ENCODE data around the gene RALGPS1.

The RALGPS1 gene

GRCh38 chr9:127231666-127232065 lies 317.1 kb downstream of the RALGPS1 start:
- no peak for DNase-seq

DNA sequence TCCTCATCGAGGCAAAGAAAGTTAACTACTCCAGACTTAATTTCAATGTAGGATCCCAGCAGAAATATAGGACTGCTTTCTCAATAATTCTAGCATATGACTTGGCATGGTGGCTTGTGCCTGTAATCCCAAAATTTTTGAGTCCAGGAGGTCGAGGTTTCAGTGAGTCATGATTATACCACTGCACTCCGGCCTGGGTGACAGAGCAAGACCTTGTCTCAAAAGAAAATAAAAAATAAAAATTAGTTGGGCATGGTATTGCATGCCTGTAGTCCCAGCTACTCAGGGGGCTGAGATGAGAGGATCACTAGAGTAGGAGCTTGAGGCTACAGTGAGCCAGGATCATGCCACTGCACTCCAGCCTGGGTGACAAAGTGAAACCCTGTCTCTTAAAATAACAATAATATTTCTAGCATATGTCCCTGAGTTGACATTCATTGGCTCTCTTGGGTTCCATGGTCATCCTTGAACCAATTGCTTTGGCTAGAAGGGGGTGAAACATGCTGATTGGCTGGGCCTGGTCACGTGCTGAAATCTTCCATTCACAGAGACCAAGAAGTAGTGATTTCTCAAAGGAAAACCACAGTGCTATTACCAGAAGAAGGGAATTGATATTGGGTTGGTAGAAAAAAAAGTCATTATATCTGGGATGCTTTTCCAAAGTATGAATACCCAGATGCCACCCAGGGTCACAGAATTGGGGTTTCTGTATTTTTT lies 318.4 kb downstream of the RALGPS1 start:
- DNase-seq, result no peak

DNA sequence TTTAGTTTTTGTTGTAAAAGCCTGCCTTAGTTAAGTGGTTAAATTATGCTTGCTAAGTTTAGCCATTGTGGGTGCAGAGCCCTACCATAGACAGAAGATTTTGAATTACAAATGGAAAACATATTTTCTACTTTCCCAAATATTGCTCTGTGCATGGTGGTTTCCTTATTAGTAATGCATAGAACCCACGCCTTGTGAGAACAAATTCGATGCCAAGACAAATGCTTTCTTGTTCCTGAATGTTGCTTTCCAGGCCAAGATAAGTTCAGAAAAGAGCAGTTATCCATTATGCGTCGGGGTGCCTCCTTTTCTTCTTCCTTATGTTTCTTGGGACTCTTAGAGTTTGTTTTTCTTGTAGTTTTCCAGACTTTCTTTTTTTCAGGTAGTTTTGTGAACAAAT lies 319.0 kb downstream of the RALGPS1 start:
- DNase-seq, result no peak

DNA sequence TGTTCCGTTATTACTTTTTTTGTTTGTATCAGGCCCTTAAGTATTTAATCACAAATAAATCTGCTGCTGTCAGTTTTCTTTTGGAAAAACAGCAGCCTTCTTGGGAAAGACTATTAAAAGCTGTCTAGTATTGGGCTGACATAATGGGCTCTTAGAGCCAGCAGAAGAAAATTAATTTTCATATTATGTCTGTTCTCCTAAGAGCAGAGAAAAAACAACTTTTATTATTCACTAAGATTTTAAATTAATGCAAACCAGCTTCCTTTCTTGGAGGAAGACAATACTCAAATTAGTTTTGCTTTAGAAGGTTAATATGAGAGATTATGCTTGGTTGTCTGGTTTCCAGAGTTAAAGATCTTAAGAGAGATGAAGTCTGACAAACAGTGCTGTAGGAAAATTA lies 319.4 kb downstream of the RALGPS1 start:
- no peak for DNase-seq

DNA sequence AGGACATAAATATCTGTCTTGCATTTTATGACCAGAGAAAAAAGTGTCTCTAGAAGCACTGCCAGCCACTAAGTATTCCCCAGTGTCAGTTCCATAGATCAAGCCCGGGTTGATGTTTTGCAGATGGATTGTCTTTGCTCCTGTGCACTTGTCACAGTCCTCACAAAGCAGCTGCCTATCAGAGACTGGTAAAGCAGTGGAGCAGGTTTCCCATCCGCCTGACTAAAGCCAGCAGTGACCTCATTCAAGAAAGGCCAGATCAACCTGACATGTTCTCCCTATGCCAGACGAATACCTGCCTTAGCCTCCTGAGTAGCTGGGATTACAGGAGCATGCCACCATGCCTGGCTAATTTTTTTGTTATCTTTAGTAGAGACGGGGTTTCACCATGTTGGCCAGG lies 323.2 kb downstream of the RALGPS1 start:
- DNase-seq, result no peak

- no peak for DNase-seq
Measured at GRCh38 chr9:127241354-127241753, 326.8 kb downstream of the RALGPS1 start.

DNA sequence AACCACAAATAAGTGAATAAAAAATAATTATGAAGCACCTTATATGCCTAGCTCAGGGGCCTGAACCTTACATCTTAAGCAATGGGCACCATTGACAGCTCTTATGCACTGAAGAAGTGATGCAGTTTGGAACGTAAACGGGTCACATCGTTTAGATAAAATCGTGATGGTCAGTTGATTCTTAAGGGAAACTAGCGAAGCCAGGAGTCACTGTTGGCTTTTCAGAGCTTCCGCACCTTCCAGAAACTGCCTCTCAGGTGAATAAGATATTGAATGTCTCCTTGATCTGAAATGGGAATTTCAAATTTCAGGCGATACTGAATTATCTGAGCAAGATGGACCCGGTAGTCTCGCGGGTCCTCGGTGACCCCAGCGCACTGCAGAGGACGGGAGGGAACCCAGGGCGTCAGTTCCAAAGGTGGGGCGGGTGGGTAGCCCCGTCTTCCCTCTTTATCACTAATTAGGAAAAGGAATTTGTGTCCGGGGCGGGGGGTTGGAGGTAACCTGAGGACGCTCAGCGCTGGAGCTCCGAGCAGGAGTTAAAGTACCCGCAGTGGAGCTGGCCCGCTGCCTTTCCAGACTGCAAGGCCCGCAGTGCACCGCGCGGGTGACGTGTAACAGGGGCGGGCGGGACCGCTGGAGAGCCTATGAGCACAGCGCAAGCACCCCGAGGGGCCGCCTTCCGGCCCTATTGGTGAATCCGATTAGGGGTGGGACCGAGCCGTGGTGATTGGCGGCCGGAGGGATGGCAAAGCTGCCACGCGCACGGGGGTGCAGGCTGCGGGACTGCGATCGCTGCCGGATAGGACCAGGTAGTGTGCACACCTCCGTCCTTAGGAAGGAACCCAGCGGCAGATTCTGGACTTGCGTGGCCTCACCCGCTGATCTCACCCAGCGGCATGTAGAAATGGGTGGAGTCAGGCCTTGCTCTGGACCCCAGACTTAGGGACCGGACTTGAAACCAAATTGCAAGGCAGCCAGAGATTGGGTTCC lies 330.3 kb downstream of the RALGPS1 start:
- DNase-seq, result peak; percentile 92 to 97

DNA sequence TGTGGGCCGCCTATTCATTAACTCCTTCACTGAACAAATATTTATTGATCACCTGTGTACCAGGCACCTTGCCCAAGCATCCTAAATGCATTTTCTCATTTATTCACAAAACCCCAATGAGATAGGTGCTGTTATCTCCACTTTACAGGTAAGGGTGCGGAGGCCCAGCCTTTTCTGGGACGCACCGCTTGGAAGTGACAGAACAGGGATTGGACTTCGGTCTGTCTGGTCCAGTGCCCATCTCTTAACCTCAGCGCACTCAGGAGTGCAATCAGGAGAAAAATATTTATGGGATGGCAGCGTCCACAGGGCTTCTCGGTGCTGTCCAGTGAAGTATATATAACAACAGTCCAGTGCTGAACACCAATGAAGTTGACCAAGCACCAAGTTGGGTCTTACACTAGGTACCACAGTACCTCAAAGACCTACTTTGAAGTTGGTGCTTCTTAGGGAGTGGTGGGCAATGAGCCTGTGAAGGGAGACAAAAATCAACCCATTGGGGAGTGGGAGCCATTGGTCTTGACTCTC lies 331.1 kb downstream of the RALGPS1 start:
- DNase-seq, result no peak

- no peak for DNase-seq
Measured at GRCh38 chr9:127248241-127248640, 333.7 kb downstream of the RALGPS1 start.

- no peak for DNase-seq
Measured at GRCh38 chr9:127249877-127250276, 335.3 kb downstream of the RALGPS1 start.

DNA sequence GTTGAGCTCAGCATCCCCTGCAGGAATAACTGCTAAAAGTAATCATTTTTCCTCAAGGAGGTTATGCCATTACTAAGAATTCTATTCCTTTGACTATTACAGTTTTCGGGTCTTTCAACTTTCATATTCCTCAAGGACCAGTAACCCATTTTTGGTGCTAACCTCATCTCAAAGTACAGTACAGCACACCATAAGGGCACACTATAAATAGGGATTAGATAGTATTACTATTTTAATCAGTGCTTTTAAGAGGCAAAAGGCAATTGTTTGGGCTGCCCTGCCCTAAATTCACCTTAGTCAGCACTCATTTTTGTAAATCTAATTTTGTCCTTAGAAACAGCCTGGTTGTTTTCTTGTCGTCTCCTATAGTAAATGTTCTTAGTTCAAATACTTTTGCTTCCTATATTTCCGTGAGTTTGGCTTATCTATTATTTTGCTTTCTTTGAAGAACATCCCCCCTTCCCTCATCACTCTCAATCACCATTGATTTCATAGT lies 336.4 kb downstream of the RALGPS1 start:
- DNase-seq, result no peak

DNA sequence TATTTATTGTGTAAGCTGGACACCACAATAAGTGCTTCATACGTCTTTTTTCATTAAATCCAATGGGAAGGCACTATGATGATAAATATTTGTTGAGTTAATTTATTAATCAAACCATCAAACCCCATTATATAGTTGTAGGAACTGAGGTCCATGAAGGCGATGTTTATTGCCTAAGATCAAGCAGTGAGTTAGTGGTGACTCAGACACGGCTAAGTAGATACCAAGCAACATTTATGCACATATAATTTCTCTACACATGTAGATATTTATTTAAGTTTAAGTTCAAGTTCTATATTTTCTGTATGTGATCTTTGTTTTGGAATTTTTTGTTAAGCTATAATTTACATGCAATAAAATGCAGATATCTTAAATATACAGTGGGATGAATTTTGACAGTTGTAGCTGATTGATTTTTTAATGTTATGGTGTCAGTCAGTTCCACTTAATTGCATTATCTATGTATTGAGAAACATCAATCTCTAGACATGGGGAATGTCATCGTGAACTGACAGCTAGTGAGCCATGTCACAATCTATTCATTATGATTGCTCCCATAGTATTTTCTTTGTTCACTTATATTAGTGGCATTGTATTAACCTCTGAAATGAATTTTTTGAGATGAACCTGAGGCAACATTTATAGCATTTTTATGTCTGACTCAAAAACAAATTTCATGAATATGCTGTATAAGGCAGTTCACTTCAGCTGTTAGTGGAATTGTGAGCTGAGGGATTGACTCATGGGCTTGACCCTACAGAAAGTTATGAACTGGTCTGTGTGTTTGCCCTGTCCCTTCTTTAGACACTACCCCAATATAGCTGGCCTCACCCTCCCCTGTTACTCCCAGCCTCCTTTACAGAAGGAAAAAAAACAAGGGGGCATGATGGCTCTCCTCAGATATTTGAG lies 338.1 kb downstream of the RALGPS1 start:
- no peak for DNase-seq

- no peak for DNase-seq
Measured at GRCh38 chr9:127253446-127253845, 338.9 kb downstream of the RALGPS1 start.

DNA sequence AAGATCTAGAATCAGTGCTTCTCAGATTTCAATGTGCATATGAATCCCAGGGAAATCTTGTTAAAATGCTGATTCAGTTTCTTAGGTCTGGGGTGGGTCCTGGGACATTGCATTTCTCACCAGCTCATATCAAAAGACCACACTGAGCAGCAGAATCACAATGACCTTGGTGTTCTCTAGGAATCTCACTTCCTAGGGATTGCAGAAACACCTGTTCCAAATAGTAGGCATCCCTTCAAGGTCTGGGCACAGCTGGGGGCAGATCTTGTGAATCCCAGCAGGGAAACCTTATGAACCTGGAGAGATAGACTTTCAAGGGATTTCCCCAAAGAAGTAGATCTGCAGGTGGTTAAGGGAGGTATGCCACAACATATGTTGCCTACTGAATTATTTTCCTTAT lies 341.1 kb downstream of the RALGPS1 start:
- DNase-seq, result no peak

- no peak for DNase-seq
Measured at GRCh38 chr9:127256324-127256723, 341.7 kb downstream of the RALGPS1 start.

- DNase-seq, result peak; percentile 70 to 94
Measured at GRCh38 chr9:127258606-127259471, 344.3 kb downstream of the RALGPS1 start.

DNA sequence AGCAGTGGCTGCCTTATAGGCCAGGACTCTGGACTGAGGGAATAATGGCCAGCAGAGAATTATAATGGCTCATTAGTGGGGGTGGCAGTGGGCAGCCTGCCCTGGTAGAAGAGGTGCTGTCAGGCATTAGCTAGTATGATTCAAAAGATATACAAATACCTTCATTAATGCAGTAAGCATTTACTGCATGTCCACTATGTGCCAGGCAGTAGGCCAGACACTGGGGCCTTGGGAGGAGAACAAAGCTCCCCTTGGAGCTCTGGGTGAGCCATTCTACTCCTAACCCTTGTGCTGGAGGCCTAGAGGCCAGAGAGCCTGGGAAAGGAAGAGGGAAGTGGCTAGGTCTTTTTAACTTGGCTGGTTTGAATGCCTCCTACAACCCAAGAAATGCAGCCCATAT lies 348.0 kb downstream of the RALGPS1 start:
- no peak for DNase-seq

DNA sequence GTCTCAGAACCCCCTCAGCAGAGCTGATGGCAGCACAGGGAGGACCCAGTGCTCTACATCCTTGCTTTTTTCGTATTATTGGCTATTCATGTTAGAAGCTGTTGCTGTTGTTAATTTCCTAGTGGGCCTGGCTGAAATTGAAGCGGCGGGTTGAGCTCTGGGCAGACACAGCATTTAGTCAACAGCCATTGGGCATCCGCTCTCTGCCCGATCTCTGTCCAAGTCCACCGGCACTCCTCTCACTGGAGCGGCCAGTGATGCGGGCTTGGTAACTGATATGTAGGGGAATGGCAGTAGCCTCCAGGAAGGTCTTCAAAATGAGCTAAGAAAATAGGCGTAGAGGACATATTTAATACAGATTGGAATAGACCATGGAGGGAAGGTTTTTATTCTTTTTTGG lies 348.7 kb downstream of the RALGPS1 start:
- no peak for DNase-seq

DNA sequence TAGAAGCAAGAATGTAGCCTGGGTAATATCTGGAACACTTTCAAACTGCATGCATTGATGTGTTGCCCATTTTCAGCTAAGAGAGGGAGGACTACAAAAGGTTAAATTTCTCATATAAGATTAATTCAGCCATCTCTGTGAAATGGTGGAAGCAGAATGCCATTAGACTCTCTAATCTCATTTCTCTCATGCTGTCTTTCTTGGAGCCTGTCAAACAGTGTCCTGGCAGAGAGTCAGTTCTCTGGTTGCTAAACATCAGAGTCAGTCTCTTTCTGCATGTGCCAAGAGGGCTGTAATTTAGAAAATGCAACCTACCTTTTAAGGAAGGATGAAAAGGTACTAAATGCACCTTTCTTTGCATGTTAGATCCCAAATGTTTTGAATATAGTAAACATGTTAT lies 349.1 kb downstream of the RALGPS1 start:
- no peak for DNase-seq

GRCh38 chr9:127264462-127265219 lies 350.1 kb downstream of the RALGPS1 start, which contains the start of gene GARNL3:
Gene GARNL3 (plus strand): TSS chr9:127264774. CDS start chr9:127264878, 104 bp downstream.
- no peak for DNase-seq

Measured in NCI-H524 (cell line).